ENCODE measurements around the gene ANGEL2.

- TF ChIP-seq CTCF (conservative IDR thresholded peaks at IDR 0.05 in 1 of 2, IDR thresholded peaks at IDR 0.05 in 1 of 2; ENCODE audit: extremely low read depth in 1 of 2, insufficient read depth in 1 of 2, low read depth in 1 of 2, low read length in 2 of 2) (no peak), EZH2 (IDR thresholded peaks at IDR 0.05; ENCODE audit: borderline replicate concordance, low read length) (no peak)
These were observed 63.6 kb downstream of the ANGEL2 start for GRCh38 chr1:212951947-212952640.

All from mammary epithelial cell (primary cell).